Embryonic facial prominence (tissue), 1 donor: ENCODE measurements around the gene OXSR1.
"Not testable (repeated sequence)": the region's sequence is repeated elsewhere in the genome, so short reads cannot be mapped to it uniquely, and the experiment has no call there.

Source experiments
- DNase-seq: peaks from one replicate; pipeline ENCODE4 v3.0.0-alpha.2; 2016; ENCODE audit errors: extremely low spot score

OXSR1 gene

DNA sequence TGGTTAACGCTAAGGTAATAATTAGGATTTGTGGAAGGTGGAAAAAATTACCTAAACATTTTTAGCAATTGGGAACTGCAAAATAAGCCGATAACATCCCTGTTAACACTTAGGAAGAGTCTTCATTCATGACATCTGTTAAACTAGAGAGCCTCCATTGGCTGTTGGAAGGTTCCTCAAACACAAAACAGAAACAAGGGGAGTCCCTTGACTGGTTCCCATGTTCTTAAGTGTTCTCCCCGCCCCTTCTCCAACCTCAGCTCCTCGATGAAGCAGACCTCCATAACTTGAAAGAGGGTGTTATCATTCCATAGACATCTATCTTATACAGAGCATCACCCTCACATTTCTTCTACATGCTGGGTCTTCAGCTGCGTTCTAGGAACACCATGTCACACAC, 102.8 kb downstream of the OXSR1 start:
- no peak for DNase-seq

- no peak for DNase-seq
These were observed 103.2 kb downstream of the OXSR1 start for GRCh38 chr3:38268522-38268921.

- no peak for DNase-seq
These were observed 105.3 kb downstream of the OXSR1 start for GRCh38 chr3:38270606-38271005.

DNA sequence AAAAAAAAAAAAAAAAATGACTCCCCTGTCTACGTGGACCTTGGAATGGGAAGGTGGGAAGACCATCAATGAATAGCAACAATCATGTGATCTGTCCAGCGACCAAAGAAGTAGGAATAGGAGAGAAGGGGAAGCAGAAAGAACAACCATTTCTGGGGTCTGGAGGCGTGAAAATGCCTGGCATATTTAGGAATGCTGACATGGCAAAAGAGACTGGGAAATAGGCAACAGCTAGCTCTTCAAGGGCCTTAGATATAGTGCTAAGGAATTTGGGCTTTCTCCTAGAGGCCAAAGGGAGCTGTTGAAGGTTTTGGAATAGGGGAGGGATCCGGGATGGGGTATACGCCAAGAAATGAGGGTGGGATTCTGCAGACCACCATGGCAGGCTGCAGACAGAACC, 106.2 kb downstream of the OXSR1 start:
- no peak for DNase-seq

DNA sequence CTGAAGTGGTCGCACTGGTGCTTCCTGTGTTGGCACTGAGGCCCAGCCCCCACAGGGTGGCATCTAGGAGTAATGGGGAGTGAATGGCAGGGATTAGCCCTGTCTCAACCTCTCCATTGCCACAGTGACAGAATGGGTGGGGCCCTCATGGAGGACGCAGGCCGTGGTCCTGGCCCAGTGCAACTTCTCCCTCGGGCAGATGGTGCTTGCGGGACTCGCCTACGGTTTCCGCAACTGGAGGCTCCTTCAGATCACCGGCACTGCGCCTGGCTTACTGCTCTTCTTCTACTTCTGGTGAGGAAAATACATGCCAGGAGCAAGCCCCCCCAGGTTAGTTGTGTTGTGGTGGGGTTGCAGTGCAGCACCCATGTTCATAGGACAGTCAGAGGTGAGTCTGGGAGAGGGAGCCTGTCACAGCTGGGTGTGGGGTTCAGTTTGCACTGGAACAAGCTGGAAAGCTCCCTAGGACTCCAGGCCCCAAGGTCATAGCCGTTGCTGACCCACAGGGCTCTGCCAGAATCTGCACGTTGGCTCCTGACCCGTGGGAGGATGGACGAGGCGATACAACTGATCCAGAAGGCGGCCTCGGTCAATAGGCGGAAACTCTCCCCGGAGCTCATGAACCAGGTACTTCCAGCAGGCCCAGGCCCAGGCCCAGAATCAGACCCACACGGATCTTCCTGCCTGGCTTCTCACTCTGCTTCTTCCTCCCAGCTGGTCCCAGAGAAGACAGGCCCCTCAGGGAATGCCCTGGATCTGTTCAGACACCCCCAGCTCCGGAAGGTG, 109.7 kb downstream of the OXSR1 start:
- DNase-seq = no peak

DNA sequence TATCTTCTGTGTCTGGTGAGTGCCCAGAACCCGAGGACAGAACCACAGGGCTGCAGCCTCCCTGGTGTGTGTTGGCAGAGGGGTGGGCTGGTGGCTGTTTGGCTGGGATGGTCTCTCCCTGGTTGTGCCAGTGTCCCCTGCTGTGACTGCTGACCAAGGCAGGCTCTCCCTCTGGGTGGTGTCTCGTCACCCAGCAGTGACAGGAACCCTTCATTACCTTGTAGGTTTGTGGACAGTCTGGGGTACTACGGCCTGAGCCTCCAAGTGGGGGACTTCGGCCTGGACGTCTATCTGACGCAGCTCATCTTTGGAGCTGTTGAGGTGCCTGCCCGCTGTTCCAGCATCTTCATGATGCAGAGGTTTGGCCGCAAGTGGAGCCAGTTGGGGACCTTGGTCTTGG, 110.3 kb downstream of the OXSR1 start:
- DNase-seq = no peak

GRCh38 chr3:38276081-38276916, 111.0 kb downstream of the OXSR1 start:
- DNase-seq = no peak

GRCh38 chr3:38276917-38277630, 111.7 kb downstream of the OXSR1 start:
- no peak for DNase-seq

DNA sequence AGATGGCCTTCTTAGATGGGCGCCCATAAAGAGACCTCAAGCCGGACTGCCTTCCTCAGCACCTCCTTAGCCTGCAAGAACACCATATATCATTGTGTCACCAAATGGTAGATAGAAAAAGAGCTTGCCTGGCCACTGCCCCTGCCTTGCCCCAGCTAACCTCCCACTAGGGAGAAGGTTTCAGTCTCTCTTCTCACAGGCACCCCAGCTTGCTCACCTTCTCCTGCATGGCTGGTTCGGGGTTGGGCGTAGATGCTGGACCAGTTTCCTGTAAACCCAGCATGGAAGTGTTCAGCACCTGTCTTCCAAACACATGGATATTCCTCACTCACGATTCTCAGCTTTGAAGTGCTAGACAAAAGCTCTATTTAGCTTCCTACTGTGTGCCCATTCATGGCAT, 113.5 kb downstream of the OXSR1 start:
- no peak for DNase-seq

- no peak for DNase-seq
These were observed 116.8 kb downstream of the OXSR1 start, which contains the start of gene SLC22A14 for GRCh38 chr3:38281895-38282686. Gene SLC22A14, plus strand, starts transcription at chr3:38282294. Its CDS starts 23,733 bp downstream, at chr3:38306027.

- DNase-seq = no peak
These were observed 118.7 kb downstream of the OXSR1 start for GRCh38 chr3:38283810-38284755.

- no peak for DNase-seq
These were observed 119.4 kb downstream of the OXSR1 start for GRCh38 chr3:38284756-38285150.

GRCh38 chr3:38289286-38290217, 124.2 kb downstream of the OXSR1 start:
- DNase-seq = not testable (repeated sequence)

- DNase-seq = not testable (repeated sequence)
These were observed 131.7 kb downstream of the OXSR1 start for GRCh38 chr3:38297053-38297452.

DNA sequence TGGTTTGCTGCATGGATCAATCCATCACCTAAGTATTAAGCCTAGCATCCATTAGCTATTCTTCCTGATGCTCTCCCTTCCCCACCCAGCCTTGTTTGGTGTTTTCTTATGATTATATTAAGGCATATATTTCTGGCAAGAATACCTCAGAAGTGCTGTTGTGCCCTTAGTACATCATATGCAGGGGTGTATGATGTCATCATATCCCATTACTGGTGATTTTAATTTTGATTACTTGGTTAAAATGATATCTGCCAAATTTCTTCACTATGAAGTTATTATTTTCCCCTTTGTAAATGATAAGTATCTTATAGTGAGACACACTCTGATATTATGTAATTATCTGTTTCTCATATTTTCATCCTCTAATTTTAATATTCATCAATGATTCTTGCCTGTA, 132.2 kb downstream of the OXSR1 start:
- DNase-seq = no peak

DNA sequence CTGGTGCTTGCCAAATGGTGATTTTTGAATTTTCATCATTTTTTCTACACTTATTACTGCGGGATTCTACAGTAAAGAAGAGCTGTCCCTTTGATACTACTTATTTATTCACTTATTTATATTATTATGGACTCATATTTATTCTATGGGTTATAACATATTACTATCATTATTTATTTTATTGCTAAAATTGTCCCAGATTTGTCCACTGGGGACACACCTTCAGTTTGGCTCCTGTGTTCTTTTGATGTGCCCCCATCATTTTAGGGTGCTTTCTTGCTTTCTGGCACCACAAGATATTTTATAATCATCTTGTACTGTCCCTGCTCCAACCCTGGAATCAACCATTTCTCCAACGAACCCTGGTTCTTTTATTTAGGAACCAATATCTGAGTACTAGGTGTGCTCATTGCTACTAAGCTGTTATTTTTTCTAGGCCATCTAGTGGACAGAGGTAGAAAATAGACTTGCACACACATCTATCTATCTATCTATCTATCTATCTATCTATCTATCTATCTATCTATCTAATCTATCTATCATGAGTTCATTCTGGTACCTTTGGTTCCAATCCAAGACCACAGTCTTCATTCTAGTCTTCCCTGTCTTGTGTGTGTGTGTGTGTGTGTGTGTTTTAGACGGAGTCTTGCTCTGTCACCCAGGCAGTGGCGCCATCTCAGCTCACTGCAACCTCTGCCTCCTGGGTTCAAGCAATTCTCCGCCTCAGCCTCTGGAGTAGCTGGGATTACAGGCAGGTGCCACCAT, 132.8 kb downstream of the OXSR1 start:
- no peak for DNase-seq
